ENCODE measurements around the gene CDH23. TPM values are rescaled to one million over a fixed set of nuclear protein-coding genes. Genes with fewer than 3 reads are reported as not detected.

The CDH23 gene
- total and polyA plus RNA-seq, 10 of the 15 experiments (the other 5 are each of a cell fraction or from before 2014, with no cell fraction given) = 0.09 to 0.40 (median 0.15) TPM; not detected in 1

DNA sequence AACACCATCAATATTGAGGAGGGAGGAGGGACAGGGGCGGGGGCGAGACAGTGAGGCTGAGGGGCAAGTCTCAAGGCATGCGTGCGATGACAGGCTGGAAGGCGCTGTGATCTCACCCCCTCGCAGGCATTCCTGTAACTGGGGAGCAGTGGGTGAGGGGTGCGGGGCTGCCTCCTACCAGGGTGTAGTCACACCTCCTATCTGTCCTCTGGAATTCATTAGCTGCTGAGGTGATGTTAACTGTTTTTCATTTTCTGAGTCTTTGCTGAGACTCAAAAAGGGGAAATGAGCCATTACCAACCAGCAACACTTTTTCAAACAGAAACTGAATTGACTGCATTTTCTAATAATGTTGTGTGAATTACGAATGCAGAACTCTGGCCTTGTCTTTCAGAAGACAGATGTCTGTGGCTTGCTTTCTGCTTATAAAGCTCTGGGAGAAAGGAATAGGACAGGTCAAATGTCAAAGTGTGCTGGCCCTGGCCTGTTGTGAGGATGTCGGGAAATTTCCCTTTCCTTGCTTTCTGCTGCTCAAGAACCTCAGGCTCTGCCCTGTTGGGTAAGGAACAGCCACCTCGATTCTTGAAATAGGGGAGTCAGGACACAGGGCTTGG, 23.7 kb upstream of the CDH23 start:
- Histone ChIP-seq H3K27me3 (replicated peaks in 1 of 2; ENCODE audit: control insufficient read depth in 2 of 2, insufficient read depth in 2 of 2, low read length in 1 of 2) (no peaks in the 10 kb centered on the region), H4K20me1 (ENCODE audit: control insufficient read depth, insufficient read depth) (no peaks in the 10 kb centered on the region), H3K27ac (ENCODE audit: control insufficient read depth, insufficient read depth) (peak overlapping the region; percentile 93), H3K4me1 (ENCODE audit: control insufficient read depth, insufficient read depth, low read length) (peaks cover 55% of the 10 kb centered on the region), H3K4me2 (ENCODE audit: control insufficient read depth, insufficient read depth) (peak overlapping the region; percentile 91), H3K4me3 (peak overlapping the region; percentile 2; the same call in 1 of the 2 replicates), H3K9me3 (replicated peaks; ENCODE audit: control insufficient read depth, insufficient read depth, low read length) (no peaks in the 10 kb centered on the region), H2AFZ (ENCODE audit: control insufficient read depth, low read depth, low read length) (peak overlapping the region; percentile 59), H3K79me2 (ENCODE audit: control insufficient read depth, insufficient read depth, low read length) (no peaks in the 10 kb centered on the region), H3K9ac (ENCODE audit: control insufficient read depth, insufficient read depth, low read length) (peak overlapping the region; percentile 63), H3K36me3 (ENCODE audit: control insufficient read depth in 2 of 2, insufficient read depth in 2 of 2, low read length in 1 of 2) (no peaks in the 10 kb centered on the region)
- ChIA-PET SMC1A (ENCODE audit: uncharacterized antibody, unreplicated experiment) (interaction anchor here (0.8 to 18.0 kb wide), 16 partner anchors 8 to 398 kb away, joined by 3 to 249 read pairs (median 5); partner anchors contain the start of gene SLC29A3), POLR2A (interaction anchor here (0.7 to 1.9 kb wide), 9 partner anchors 13 to 399 kb away, joined by 3 to 10 read pairs (median 3); partner anchors contain the start of gene SLC29A3), RAD21 (ENCODE audit: unreplicated experiment) (interaction anchor here (0.7 to 3.7 kb wide), 8 partner anchors 9 to 463 kb away, joined by 3 to 40 read pairs (median 4); partner anchors contain the start of gene SLC29A3), CTCF (interaction anchor here (0.5 to 17.5 kb wide), 13 partner anchors 9 to 323 kb away, joined by 3 to 359 read pairs (median 5); partner anchors contain the start of gene SLC29A3)
- ATAC-seq = peak; percentile 80
- 16% methylated on average over 10 of the region's 10 CpGs for WGBS (ENCODE audit: insufficient coverage, insufficient replicate concordance, low lambda C conversion rate, missing lambda C conversion rate)
- BruUV-seq (replicated peaks) = no TSS peak
- peak; percentile 84 for FAIRE-seq
- peak; percentile 85 for DNase-seq (ENCODE audit: low read depth, low spot score)
- intact Hi-C loops (cut with micrococcal nuclease; ENCODE audit: unreplicated experiment) (no loop called here), in situ Hi-C loops (cut with MboI) (no loop called here)
- TF ChIP-seq NR2F1 (conservative IDR thresholded peaks at IDR 0.05) (peak; percentile 95), SKIL (IDR thresholded peaks at IDR 0.05; ENCODE audit: low read depth, poor library complexity, severe bottlenecking) (peak; percentile 79), CREB1 (IDR thresholded peaks at IDR 0.05; ENCODE audit: low read depth) (no peak; the same call in 1 of the 2 replicates), ATF7 (IDR thresholded peaks at IDR 0.05; ENCODE audit: low read depth) (peak; percentile 92), SREBF2 (IDR thresholded peaks at IDR 0.05; ENCODE audit: low read length) (no peak), ZNF592 (IDR thresholded peaks at IDR 0.05) (no peak), BCL11A (IDR thresholded peaks at IDR 0.05; ENCODE audit: low read depth, low read length) (peak; percentile 89), IKZF1 (conservative IDR thresholded peaks at IDR 0.05) (peak; percentile 97), PRDM15 (CRISPR knock-in tag; IDR thresholded peaks at IDR 0.05) (no peak), TCF12 (IDR thresholded peaks at IDR 0.05; ENCODE audit: low read depth, low read length) (0 out of 2 replicates have a peak, but pooled peaks have one; percentile 1), ZSCAN29 (IDR thresholded peaks at IDR 0.05) (no peak), POLR2AphosphoS5 (IDR thresholded peaks at IDR 0.05; ENCODE audit: low read length) (no peak), TBL1XR1 (IDR thresholded peaks at IDR 0.05; ENCODE audit: low read depth, low read length) (no peak), MEF2B (IDR thresholded peaks at IDR 0.05; ENCODE audit: partially characterized antibody, poor library complexity, severe bottlenecking) (peak; percentile 58)

All from GM12878 (cell line).